Measurements from ENCODE around the gene VPS33A.
"Not testable (repeated sequence)": the region's sequence is repeated elsewhere in the genome, so short reads cannot be mapped to it uniquely, and the experiment has no call there.

The VPS33A gene

DNA sequence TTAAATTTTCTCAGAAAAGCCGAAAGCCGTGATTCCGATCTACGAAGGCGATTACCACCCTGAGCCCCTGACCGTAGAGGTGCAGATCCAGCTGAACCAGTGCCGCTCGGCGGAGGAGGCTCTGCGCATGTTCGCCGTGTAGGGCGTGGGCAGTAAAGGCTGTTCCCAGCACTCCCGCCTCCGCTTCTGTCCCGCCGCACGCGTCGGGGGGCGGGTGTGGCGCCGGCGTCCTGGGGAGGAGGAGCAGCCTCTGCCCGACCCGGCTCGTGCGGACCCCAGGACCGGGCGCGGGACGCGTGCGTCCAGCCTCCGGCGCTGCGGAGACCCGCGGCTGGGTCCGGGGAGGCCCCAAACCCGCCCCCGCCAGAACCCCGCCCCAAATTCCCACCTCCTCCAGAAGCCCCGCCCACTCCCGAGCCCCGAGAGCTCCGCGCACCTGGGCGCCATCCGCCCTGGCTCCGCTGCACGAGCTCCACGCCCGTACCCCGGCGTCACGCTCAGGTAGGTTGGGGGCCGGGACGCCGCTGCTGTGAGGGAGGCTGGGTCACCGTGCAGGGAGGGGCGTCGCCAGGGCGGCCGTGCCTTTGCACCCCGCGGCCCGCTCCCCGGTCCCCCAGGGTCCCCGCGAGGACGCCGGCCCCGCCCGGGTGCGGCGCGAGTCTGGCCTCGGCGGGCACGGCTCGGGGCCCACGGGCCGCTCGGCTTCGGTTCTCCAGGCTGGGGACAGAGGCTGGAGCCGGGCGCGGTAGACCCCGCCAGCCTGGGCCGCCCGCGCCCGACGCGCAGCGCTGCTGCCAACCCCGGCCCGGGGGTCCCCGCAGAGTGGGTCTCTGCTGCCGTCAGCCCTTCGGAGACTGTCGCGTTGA lies 62.8 kb downstream of the VPS33A start, which contains the start of gene B3GNT4:
Gene B3GNT4 (plus strand): TSS at position 409 of the 866 bp plus-strand sequence. CDS start 910 bp downstream, outside the sequence.
- DNase-seq, result peak in 3 of 4 experiments; percentile 27 to 39 (median 39)

GRCh38 chr12:122202811-122203210 lies 63.5 kb downstream of the VPS33A start:
- not testable (repeated sequence) for DNase-seq

DNA sequence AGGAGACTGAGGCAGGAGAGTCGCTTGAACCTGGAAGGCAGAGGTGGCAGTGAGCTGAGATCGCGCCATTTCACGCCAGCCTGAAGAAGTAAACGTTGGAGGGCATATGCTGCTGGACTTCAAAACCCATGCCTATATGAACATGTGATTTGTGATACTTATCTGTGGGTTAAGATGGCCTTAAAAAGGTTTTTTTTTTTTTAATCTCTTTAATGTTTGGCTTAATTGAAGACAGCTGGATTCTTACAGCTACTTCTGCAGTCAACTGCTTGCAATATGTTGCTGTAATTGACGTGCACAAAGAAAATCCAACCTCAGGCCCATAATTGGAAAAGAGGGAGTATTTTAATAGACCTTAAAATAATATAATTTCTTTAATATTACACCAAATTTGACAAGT lies 64.3 kb downstream of the VPS33A start:
- DNase-seq, result no peak

DNA sequence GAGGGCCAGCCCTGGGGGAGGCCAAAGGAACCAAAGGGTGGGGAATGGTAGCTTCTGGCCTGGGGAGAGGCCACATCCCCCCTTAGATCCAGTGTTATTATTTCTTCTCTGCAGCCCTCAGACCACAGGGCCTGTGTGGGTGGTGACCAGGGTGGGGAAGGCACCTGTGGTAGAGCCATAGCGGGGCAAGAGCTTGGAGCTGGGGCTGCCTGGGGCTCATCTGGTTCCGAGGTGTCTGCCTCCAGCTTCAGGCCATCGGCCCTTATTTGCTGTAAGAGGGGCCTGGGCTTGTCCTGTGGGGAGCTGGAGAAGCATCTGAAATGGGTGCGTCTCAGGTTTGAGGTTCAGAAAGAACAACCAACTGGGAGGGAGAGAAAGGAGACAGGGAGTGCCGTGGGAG lies 64.9 kb downstream of the VPS33A start:
- no peak for DNase-seq

GRCh38 chr12:122200541-122201175 lies 65.6 kb downstream of the VPS33A start:
- no peak for DNase-seq

- DNase-seq, result no peak
Observed at GRCh38 chr12:122199484-122200355, 66.6 kb downstream of the VPS33A start.

GRCh38 chr12:122197612-122197966 lies 68.7 kb downstream of the VPS33A start:
- no peak for DNase-seq

GRCh38 chr12:122195405-122195804 lies 70.9 kb downstream of the VPS33A start:
- DNase-seq, result no peak

DNA sequence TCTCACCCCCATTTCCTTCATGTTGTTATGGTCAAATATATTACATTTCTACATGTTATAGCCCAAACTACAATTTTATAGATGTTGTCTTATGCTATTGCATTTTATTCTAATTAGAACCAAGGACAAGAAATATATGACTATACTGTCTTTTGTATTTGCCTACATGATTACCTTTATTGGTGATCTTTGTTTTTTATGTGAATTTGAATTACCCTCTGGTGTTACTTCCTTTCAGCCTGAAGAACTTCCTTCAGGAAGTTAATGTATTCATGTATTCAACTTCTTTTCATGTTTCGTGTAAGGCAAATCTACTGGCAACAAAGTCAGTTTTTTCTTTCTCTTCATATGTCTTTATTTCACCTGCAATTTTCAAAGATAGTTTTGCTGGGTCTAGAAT lies 71.5 kb downstream of the VPS33A start:
- no peak for DNase-seq

- no peak for DNase-seq
Observed at GRCh38 chr12:122192441-122192840, 73.9 kb downstream of the VPS33A start.

- peak in 3 of 4 experiments; percentile 11 to 40 (median 17) for DNase-seq
Observed at GRCh38 chr12:122190842-122191668, 75.2 kb downstream of the VPS33A start.

DNA sequence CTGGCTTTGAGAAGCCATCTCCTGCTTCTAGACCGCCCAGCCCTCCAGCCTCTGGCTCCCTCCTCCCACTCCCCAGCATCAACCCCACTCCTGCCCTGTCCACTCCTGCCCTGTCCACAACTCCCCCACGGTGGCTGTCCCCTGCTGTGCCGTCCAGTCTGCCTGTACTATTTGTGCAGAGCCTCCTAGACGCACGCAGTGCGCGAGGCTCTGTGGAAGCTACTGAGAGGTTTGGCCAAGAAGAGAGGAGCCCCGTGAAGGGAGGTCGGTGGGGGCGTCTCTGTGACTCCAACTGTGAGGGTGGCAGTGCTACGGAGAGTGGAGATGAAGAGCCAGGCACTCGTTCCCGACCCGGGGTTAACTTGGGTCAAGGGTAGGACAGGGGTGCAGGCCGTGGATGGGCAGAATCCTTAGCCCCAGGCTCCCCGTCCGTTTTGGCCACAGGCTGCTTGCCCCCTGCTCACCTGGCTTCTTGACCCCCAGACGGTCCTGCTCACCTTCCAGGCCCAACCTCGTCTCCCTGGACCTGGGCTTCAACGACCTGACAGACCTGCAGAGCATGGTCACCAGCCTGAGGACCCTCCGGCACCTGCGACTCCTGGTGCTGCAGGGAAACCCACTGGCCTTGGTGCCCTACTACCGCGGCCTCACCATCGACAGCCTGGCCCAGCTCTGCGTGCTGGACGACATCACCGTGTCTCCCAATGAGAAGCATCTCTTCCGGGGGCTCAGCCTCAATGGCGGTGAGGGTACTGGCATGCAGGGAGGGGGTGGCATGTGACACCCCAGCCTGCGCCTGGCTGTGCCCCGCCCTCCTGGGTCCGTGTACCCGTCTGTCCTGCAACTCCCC lies 76.4 kb downstream of the VPS33A start:
- no peak for DNase-seq

DNA sequence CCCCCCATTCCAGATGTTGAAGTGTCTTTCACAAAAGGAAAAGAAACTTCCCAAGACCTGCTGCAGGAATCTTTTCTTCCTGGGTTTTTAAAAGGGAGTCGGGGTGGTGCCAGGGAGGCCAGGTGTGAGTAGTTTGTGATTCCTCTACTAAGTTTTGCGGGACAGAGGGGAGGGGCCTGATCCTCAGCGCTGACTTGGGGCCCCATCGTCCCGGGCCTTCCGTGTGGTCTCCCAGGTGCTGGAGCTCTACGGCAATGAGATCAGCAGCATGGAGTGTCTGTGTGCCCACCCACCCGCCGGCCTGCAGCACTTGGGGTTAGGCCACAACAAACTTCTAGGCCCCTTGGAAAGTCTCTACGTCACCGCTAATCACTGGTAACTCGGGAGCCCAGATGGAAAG lies 78.8 kb downstream of the VPS33A start:
- DNase-seq, result no peak

GRCh38 chr12:122185494-122186082 lies 80.7 kb downstream of the VPS33A start:
- DNase-seq, result no peak

DNA sequence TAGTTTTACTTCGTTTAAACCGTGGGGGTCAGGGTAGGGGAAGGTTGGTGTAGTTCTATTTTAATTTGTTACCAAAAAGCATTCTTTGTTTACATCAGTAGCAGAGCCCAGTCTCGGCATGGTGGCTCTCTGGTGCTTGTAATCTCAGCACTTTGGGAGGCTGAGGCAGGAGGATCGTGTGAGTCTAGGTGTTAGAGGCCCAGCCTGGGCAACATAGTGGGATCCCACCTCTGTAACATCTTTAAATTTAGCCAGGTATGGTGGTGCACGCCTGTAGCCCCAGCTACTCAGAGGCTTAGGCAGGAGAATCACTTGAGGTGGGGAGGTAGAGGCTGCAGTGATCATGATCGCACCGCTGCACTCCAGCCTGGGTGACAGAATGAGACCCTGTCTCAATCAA lies 81.2 kb downstream of the VPS33A start:
- DNase-seq, result no peak

DNA sequence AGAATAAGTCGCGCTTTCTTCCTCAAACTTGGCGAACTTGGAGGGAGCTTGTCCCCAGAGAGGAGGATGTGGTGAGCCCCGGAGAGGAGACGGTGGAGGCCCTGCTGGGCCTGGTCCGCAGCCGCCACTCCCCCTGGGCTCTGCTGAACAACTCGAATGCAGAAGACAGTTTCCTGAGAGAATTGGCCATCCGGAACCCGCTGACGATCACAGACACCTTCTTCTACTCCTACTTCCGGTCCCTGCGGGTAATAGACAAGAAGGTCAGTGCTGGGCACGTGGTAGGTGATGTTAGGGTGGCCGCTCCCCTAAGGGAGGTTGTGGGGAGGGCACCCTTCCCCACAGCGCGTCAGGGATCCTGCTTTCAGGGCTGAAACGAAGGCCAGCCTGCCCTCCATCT lies 81.8 kb downstream of the VPS33A start:
- no peak for DNase-seq

DNA sequence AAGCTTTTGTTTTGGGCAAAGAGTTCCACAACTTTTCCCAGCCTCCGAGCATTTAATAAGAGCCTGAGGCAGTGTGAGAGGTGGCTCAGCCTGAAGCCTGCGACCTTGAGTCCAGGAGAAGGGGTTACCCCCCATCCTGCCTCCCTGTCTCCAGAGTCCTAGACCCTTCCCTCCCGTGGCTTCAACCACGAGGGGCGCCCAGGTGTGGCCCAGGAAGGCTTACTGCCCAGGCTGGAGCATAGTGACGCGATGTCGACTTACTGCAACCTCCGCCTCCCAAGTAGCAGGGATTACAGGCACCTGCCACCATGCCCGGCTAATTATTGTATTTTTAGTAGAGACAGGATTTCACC lies 82.7 kb downstream of the VPS33A start:
- DNase-seq, result no peak

DNA sequence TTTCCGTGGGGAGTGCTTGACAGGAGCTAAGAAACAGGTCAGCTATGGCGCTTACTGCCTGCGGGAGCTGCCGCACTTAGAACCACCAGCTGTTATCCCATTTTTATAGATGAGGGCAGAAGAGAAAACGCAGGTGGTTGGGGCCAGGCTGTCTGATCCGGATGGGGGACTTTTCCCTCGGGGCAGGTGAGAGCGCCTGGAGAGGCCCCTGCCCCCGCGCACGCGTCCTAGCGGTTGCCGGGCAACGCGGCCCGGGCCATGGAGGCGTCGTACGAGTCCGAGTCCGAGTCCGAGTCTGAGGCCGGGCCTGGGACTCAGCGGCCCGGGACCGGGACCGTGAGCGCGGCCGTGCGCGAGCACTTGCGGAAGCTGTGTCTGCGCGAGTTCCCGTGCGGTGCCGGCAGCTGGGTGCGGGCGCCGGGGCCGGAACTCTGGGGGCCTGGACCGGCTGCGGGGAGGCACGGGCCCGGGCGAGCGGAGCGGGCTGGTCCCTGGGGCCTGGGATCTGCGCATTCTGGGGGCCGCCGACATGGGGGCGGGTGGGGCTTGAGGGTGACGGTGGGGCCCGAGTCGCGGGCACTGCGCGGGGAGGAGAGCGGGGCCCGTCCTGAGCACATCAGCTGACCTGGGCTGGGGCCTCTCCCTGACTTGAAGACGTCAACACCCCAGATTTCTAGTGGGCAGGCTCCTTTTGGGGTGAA lies 83.3 kb downstream of the VPS33A start, which contains the start of gene LRRC43:
Gene LRRC43 (plus strand): TSS at position 237 of the 701 bp plus-strand sequence. CDS start 22 bp downstream, at position 259.
- no peak for DNase-seq
